Ecto neural progenitor cell (in vitro differentiated cells): ENCODE data around the gene RAC3.

ENCODE experiments used
- DNase-seq: peaks from one replicate; pipeline ENCODE4 v3.0.0-alpha.2; 2018; ENCODE audit warnings: low spot score

The RAC3 gene

GRCh38 chr17:81999587-81999975, 31.9 kb upstream of the RAC3 start:
- DNase-seq, result no peak

GRCh38 chr17:81999976-82000802, 31.3 kb upstream of the RAC3 start:
- DNase-seq, result no peak

DNA sequence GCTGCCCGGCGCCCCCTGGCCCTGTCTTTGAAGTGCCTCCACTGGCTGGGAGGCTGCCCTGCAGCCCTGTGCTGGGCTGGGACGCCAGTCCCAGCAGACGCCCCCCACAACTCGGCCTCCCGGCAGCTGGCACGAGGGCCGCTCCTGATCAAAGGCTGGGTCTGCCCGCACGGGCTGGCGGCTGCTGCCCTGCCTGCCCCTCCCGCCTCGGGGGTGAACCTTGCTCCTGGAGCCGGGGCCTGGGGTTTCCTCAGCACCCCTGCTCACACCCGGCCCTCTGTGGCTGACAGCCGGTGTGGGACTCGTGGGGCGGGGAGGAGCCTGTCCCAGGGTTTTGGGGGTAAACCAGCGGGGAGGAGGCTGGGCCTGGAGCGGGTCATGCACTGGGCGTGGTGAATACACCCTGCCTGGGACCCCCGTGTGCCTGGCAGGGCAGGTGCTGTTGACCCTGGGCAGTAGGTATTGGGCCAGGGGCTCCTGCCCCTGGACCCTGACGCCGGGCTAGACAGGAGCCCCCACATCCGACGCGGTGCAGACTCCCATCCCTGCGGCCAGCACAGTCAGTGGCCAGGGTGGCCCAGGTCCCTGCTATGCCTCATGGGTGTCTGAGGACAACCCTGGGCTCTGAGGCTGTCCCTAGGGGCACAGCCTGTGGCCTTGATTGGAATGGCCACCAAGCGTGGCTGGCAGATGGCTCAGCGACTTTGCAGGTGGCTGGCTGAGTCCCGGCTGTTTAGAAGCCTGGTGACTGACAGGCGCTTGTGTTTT, 30.5 kb upstream of the RAC3 start:
- DNase-seq, result no peak

- no peak for DNase-seq
Observed at GRCh38 chr17:82001571-82002056, 29.9 kb upstream of the RAC3 start.

DNA sequence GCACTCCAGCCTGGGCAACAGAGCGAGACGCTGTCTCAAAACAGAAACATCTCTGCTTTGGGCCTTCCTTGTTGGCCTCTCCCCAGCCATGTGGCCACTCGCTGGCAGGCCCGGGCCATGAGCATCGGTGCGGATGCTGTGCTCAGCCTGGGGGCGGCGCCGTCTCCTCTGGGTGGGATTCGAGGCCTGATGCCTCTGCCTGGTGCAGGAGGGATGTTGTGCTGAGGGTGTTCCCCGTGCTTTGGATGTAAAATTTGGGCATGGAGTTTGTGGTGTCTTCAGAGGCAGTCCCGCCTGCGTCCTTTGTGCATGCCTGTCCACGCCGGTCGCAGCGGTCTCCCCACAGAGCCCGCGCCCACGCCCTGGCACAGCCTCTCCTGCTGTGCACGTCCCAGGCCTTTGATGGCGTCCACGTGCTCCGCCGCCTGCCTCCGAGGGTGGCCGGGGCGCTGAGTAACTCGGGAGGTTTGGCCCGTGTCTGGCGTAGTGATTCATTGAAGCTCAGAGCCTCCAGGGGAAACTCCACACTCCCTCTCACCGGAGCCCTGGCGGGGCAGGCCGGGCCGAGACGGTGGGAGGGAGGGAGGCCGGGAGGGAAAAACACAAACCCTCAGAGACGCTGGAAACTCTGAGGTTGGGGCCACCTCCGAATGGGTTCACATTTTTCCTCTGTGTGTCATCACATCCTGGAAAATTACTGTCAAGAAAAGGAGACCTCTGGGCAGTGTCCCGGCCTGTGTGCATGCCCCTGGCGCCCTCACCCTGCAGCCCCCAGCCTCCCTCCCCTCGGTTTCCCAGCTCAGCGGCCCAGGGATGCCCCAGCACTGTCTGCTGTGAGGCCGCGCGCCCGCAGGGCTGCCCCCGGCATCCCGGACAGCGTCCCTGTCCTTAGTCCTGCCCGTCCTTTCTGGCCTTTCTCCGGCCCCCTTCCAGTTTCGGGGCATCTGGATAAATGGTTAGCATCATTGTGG, 27.8 kb upstream of the RAC3 start:
- no peak for DNase-seq

GRCh38 chr17:82004517-82005455, 26.7 kb upstream of the RAC3 start:
- DNase-seq, result no peak

GRCh38 chr17:82005701-82006348, 25.7 kb upstream of the RAC3 start:
- DNase-seq, result no peak

DNA sequence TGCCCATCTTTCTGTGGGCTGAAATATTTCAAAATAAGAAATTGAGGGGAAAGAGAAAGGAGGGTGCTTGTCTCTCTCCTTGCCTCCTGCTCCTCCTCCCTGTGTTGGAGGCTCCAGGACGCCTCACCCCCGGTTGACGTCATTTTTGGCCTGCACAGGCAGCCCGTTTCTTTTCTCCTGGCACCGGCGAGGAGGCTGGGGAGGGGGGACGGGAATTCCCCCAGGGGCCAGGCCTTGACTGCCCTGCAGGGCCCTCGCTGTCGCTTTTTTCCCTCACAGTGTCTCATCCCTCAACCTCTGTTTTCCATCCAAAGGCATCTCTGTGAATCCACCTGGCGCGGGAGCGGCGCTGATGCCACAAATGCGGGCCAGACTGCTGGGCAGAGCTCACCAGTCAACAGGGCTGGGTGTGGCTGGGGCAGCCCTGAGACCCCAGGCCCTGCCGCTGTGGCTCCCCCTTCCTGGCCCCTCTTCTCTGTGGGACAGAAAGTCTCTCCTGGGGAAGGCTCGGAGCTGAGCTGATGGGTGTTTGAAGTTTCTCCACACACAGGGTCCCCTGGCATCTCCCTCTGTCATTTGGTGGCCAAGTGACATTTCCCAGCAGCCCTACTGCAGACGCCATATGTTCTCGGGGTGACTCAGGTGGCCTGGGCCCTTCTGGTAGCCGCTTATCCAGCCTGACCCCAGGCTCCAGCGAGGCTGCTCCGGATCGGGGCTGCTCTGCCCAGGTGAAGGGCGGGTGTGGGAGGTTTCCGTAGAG, 24.8 kb upstream of the RAC3 start:
- DNase-seq, result no peak

- DNase-seq, result no peak
Observed at GRCh38 chr17:82007228-82007494, 24.3 kb upstream of the RAC3 start.

DNA sequence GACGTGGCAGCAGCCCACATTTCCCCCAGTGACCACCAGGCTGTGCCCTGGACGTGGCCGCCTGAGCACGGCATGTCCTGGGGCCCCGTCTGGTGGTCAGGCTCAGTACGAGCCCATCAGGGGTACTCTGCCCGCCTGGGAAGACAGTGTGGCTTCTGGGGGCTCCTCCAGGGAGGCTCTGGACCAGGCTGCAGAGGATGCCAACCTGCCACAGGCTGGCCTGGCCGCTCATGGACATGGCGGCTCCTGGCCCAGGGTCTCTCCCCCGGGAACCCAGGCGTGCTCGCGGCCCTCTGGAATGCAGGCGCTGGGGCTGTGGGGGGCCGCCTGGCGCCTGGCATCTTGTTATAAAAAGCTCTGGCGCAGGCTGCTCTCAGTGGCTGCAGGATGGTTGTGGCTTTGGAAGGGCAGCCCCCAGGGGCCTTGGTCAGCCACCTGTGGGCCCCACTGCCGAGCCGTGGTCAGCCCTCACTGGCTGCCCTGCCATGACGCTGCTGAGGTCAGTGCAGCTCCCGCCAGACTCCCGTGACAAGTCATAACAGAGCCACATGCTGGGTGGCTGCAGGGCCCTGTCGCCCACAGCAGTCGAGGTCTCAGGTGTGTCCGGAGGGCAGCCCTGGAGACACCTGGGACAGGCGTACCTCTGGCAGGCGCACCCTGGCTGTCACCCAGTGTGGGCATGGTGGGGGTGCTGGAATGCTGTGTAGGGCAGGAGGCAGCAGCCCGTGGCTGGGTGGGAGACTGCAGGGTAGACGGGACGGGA, 23.8 kb upstream of the RAC3 start:
- no peak for DNase-seq

DNA sequence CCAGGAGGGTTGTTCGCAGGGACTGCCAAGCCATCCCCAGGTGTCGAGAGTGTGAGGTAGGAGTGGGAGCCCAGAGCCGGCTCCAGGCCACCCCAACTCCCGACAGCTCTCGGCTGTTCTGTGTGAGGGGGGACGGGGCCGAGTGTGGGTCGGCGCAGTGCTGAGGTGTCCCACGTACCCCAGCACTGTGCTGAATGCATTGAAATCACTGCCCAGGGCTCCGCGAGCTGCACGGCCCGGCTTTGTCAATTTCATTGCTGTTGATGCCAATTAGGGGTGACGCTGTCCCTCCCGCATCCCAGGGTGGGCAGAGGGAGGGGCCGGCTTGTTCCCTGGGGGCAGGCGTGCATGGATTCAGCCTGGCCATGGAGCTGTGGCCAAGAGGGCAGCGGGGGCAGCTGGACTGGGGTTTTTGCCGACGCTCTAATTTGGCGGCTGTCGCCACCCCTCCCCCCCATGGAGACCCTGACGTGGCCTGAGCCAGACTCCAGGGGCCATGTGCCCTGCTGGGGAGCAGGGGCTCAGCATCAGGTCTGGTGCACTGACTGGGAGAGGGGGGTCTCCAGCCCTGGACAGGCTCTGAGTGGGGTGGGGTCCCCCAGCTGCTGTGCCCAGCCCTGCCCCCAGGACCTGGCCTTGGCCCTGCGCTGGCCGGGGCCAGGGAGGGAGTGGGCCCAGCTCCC, 23.1 kb upstream of the RAC3 start:
- DNase-seq, result no peak

DNA sequence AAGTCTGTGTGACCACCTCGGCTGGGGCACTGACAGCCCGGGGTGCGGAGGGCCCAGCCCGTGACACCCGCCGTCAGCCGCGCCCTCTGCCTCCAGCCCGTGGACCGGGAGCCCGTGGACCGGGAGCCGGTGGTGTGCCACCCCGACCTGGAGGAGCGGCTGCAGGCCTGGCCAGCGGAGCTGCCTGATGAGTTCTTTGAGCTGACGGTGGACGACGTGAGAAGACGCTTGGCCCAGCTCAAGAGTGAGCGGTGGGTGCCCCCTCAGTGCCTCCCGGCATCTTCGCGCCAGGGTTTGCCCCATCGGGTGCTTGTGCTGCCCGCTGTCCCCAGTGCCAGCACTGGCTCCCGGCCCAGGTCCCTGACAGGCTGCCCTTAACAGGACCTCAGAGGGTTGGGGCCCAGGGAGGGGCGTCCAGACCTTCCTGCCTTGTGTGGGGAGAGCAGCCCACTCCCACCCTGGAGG, 22.5 kb upstream of the RAC3 start:
- no peak for DNase-seq

DNA sequence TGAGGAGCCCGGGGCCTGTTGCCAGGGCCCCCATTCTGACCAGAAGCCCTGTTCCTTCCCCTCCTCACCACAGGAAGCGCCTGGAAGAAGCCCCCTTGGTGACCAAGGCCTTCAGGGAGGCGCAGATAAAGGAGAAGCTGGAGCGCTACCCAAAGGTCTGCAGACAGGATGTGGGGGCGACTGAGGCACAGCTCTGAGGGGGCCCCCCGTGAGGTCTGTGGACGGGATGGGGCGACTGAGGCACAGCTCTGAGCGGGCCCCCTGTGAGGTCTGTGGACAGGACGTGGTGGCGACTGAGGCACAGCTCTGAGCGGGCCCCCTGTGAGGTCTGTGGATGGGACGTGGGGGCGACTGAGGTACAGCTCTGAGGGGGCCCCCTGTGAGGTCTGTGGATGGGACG, 22.1 kb upstream of the RAC3 start:
- DNase-seq, result no peak

DNA sequence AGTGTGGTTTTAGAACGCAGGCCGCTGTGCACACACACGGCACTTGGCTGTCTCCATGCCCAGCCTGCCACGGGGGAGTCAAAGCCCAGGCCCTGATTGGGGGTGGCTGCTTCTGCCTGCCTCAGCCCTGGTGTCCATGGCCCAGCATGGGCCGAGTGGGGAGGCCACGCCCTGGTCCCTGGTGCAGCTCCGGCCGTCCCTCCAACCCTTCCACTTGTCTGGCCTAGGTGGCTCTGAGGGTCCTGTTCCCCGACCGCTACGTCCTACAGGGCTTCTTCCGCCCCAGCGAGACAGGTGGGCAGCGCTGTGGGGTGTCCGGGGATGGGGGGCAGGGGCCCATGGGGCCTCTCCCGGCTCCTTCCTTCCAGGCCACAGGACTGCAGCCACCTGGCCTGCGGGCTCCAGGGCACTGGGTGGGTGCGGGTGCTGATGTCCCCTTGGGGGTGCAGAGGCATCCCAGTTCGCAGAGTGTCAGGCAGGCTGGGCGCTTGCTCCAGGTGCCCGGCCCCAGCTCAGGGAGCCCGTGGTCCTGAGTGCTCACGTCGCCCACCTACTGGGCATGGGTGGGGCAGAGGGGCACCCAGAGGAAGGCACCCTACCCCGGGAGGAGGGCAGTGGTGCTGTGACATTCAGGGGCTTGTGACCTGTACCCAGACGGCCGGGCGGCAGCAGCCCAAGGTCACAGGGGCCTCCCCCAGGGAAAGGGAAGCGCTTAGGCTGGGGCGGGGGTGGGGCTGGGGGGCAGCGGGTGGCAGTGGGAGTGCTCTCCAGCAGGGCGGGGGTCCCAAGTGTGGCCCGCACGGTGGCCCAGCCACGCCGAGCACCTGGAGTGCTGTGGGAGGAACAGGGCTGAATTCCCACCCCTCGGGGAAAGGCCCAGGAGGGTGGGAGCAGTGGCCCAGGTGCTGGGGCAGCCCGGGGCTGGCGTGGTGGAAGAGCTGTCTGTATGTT, 20.6 kb upstream of the RAC3 start:
- DNase-seq, result no peak

GRCh38 chr17:82011617-82012187, 19.8 kb upstream of the RAC3 start:
- DNase-seq, result no peak

DNA sequence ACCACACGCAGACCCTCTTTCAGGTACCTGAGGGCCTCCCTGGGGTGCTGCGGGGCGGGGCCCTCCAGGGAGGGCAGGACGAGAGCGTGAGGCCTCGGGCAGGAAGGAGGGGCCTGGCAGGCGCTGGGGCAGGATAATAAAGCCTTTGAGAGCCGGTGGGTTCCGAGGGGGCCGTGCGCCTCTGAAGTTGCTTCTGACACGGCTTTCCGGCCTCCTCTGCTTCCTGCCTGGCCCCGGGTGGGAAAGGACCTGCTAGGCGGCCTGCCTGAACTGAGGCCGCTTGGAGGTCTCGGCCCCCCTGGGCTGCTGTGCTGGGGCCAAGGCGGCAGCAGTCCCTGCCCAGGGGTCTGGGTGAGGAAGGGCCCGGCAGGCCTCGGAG, 19.2 kb upstream of the RAC3 start:
- no peak for DNase-seq
